OCI-M2 (cell line): ENCODE results near the gene ANXA2R.
"Not testable (repeated sequence)": the region's sequence is repeated elsewhere in the genome, so short reads cannot be mapped to it uniquely, and the experiment has no call there.

ENCODE experiments used
- DNase-seq: peaks from one replicate; lab custom pipeline; 2025; ENCODE audit not compliant: unreplicated experiment; lab: John Stamatoyannopoulos, UW

The ANXA2R gene

GRCh38 chr5:43036409-43036808 is 3.7 kb downstream of the ANXA2R start:
- DNase-seq: no peak

DNA sequence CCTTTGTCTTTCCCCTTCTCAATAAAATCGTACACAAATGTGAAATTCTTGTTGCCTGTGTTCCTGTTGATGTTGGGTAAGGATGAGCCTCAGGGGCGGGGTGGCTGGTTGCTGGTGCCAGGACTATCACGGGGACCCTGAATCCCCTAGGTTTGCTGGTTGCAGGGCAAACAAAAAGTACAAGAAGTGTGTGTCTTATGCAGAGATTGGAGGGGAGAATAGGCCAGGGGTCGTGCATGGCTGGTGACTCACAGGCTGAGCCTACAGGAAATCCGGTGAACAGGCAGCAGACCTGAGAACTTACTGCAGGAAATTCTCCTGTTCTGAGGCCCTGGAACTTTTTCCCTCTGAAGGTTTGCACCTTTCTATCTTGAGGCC is 5.5 kb downstream of the ANXA2R start:
- no peak for DNase-seq

DNA sequence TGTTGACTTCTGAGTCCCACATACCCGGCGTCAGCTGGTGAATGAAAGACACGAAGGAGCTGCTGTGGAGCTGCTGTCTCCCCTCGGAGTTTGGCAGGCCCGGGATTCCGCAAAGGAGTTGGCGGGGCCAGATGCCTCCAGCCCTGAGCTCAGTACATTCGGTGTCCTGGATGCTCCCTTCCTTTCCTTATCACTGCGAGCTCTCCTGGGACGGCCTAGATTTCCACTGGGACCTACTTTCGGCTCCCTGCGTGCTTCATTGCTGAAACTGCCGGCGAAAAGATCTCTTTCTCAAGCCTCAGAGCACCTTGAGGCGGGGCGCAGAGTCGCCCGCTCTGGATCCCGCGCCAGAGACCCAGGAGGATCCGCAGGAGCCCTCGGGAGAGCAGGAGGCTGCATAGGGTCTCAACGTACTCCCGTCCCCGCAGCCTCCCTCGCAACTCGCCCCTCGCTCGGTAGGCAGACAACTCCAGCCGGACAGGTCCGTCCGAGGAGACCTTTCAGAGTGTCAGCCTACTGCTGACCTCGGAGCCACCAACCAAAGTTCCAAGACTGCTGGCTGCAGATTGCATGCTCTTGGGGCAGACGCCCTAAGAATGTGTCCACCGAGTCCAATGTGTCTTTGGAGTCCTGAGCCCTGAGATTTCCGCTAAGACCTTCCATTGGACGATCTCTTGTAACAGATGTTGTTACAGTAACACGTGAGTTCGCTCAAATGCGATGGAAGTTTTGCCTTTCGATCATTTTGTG is 6.1 kb downstream of the ANXA2R start:
- DNase-seq: no peak

- DNase-seq: no peak
Measured at GRCh38 chr5:43027054-43027785, 12.9 kb downstream of the ANXA2R start.

GRCh38 chr5:43025184-43025950 is 14.8 kb downstream of the ANXA2R start:
- not testable (repeated sequence) for DNase-seq

DNA sequence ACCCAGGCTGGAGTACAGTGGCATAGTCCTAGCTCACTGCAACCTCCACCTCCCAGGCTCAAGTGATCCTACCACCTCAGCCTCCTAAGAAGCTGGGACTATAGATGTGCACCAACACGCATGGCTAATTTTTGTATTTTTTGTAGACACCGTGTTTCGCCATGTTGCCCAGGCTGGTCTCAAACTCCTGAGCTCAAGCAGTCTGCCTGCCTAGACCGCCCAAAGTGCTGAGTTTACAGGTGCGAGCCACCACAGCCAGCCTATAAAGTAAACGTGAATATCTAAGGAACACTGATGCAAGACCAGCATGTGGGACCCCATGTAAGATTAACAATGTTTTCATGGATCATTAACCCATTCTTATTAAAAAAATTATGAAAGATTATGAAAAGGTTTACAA is 15.9 kb downstream of the ANXA2R start:
- no peak for DNase-seq

DNA sequence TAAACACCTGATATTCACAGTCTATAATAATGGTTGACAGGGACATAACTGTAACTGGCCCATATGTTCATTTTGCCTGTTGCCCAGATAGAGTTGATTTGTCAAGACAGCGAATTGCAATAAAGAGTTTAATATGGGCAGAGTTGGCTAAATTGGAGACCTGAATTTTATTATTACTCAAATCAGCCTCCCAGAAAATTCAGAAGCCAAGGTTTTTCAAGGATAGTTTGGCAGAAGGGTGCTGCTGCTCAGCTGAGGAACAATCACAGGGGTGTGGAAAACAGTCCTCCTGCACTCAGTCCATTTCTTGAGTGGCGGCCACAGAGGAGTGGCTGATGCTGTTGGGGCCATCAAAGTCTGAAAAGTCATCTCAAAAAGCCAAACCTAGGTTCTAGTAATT is 19.0 kb downstream of the ANXA2R start:
- DNase-seq: no peak

DNA sequence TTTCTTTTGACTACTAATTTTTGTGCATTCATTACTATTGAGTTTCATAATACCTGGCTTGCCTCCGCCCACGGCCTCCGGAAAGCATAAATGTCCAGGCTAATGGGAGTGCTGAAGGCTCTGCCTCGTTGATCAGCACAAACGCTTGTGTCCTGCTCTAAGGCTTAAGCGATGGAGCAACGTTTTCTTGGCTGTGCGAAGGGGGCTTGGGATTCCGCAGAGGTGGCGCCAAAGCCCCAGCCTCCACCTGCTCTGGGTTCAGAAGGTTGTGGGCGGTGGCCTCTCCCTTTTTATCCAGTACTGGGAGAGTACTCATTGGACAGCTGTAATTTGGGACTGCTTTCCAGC is 19.7 kb downstream of the ANXA2R start:
- no peak for DNase-seq

DNA sequence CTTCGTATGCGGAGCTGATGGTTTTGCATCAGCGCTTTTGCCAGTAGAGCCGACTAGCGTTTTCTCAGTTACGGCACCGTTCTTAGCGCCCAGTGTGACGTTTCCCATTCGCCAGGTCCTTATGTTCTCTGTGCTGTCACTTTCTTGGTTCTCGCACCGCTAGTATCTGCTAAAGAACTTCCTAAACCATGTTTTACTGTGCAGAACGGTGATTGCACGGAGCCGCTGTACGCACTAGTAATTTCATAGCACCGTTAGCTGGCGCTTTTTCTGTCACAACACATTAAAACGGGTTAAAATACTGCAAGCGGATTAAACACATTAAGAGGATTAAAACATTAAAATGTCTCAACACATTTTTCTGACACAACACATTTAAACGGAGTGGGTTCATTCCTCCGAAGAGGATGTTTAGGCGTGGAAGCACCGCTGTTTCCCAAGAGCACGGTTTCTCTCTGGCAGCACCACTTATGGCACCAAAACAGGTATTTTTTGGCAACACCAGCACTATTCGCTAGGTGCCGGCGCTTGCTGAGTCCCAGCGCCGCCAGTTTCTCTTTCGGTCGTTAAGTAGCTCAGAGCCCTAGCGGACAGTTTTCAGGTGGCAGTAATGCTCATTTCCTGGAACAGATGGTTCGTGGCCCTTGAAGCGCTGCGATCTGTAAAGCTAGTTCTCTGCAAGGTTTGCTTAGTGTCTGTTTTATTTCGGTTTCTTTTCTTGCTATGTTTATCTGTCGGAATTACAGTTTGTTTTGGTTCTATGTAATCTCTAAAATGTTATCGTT is 20.3 kb downstream of the ANXA2R start:
- peak; percentile 28 for DNase-seq

DNA sequence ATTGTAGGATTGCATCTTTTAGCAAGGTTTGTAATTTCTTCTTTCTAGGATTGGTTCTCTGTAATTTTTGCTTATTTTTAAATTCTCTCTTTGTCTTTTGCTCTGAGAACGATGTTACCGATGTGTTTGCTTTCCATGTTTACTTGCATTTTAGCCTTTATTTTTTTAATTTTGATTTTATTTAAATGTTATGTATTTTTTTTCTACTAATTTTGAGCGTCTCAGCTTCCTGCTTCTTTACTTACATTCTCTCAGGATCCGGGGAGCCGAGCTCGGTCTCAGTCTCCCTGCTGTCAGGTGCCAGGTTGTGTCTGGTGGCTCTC is 20.9 kb downstream of the ANXA2R start:
- DNase-seq: no peak

- DNase-seq: no peak
Measured at GRCh38 chr5:43017428-43017815, 22.7 kb downstream of the ANXA2R start.

DNA sequence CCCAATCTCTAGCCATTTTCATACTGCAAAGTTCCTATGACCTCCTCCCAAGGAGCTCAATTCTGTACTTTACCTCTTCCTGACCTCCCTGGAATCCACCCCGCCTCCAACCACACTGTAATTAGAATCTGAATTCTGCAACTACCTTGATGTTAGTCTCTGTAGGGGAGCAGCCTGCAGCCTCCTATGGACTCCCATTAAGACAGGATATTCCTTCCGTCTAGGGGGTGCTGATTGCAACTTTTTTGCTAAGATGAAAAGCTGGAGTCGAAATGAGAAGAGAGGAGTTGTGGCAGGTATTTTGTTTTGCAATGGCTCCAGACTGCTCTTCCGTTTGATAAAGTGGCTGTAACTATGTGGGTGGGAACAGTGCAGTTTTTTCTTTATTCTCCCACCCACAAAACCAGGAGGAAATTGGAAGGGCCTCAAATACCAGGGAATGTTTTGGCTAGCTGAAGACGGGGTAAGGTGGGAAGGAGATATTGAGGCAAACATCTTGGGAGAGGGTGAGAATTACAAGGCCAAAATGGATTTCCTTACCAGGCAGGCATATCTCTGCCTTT is 23.8 kb downstream of the ANXA2R start:
- no peak for DNase-seq

GRCh38 chr5:43014522-43014921 is 25.6 kb downstream of the ANXA2R start:
- DNase-seq: no peak

DNA sequence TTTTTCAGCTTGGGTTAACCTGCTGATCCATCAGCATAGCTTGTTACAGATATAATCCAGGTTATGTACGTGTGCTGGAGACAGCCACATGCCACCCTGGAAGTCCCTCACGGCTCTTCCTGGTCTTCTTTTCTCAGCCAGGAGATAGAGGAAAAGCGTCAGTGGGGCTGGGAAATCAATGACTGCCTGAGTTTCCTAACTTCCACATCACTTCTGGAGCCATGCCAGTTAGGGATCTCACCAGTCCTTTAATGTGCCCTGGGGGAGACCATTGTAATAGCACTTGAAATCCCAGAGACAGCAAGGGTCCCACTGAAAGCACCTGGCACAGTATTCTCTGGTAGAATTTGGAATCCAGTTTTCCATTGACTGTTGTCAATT is 29.2 kb downstream of the ANXA2R start:
- no peak for DNase-seq

DNA sequence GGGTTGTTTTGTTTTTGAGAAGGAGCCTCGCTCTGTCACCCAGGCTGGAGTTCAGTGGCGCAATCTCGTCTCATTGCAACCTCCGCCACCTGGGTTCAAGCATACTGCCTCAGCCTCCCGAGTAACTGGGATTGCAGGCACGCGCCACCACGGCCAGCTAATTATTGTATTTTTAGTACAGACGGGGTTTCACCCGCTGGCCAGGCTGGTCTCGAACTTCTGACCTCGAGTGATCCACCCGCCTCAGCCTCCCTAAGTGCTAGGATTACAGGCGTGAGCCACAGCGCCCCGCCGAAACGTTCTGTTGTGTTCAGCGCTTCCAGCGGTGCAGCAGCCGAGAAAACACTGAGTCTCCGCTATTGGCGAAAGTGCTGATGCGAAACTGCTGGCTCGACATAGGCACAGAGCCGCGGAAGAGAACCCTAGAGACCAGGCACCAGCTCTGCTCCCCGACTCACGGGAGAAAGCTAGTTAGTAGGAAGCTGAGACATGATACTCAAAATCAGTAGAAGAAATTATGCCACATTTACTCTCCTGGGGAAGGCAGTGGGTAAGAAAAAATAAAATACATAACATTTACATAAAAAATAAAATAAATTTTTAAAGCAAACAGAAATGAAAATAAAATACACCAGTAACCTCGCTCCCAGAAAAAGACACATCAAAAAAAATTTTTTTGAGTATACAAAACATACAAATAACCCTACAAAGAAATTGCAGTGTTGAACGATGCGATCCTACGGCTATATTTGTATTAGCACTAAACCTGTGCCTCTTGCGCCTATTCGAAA is 31.6 kb downstream of the ANXA2R start:
- peak; percentile 75 for DNase-seq

DNA sequence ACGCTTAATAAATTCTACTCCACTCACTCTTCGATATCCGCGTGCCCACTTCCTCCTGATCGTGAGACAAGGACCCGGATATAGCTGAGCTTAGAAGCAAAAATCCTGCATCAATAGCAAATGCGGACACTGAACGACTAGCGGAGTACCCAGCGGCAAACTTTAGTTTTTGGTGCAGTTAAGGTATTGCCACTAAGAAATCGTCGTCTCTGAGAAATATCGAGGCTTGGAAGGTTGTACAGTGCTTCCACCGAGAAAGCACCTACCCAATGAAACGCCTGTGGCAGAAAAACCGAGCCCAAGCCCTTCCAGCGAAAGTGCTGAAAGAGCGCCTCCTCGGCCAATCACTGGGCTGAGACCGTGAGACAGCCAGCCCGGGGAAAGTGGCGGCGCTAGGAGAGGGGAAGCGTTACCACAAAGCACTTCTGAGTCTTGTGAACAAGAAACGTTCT is 32.2 kb downstream of the ANXA2R start:
- DNase-seq: peak; percentile 87

DNA sequence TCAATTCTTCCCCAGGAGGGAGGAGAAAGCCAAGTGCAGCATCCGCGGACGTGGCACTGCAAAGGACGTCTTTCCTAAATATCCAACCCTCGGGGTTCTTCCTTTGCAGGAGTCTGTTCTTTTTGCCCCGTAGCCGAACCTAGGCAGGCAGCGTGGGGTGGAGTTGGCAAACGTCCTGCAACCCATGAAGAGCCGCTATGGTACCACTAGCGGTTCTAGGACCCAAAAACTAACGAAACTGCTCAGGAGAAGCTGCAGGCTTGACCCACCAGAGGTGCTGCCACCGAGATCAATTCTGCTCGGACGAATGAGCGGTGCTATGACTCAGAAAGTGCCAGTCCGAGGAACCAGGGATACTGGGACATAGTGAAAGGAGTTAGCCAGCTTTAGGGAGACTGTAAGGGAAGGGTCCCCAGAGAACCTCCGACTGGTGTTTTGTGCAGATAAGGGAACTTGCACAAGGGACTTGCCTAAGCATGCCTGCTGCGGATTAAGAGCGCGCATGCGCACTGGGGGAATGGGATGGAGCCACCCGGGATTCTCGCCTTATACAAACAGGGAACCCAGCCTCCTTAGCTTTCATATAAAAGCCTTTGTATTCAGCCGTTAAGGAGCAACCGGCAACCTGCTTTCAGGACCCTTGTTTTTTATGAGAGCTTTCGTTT is 32.7 kb downstream of the ANXA2R start:
- peak; percentile 87 for DNase-seq

DNA sequence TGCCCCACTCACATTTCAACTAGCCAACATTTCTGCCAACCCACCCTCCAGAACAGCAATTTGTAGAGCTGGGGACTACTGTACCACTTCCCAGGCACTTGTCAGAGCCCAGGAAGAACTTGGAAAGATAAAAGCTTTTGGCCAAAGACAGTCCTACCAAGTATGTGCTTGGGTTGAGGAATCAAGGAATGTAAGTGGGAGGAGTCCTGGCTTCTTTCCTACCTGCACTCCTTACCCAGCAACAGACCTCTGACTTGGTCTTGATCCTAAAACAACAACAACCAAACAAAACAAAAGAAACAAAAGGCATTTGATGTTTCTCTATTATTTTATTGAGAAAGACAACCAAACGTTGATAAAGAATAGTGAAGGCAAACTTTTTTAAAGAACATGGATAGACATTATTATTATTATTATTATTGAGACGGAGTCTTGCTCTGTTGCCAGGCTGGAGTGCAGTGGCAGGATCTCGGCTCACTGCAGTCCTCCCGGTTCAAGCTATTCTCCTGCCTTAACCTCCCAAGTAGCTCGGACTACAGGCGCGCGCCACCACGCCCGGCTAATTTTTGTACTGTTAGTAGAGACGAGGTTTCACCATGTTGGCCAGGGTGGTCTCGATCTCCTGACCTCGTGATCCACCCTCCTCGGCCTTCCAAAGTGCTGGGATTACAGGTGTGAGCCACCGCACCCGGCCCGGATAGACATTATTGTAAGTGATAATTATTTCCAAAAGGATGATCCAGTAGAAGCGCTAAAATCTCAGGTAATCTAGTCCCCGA is 33.5 kb downstream of the ANXA2R start:
- no peak for DNase-seq

DNA sequence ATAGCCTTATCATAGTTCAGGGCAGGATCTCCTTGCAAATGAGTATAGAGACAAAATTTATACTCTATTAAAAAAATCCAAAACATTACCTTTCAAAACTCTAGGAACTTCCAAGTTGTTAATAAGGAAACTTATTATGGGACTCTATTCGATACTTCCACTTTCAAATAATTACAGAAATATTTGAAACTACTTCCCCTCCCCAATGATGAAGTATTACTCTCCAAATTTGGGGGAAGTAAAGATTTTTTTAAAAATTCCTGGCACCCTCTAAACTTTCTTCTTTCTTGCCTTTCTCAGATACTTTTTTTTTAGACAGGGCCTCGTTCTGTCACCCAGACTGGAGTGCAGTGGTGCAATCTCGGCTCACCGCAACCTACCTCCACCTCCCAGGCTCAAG is 35.1 kb downstream of the ANXA2R start:
- DNase-seq: no peak
